HG03521 (cell line): ENCODE measurements around the gene NR2E3.
"Not testable (repeated sequence)": the region's sequence is repeated elsewhere in the genome, so short reads cannot be mapped to it uniquely, and the experiment has no call there.

Source experiments
- ATAC-seq: cut with Tn5 transposase; IDR thresholded peaks from one replicate; pipeline ENCODE4 v1.9.1; 2021; ENCODE audit warnings: mild to moderate bottlenecking, moderate library complexity; ENCODE audit not compliant: unreplicated experiment

The NR2E3 gene

DNA sequence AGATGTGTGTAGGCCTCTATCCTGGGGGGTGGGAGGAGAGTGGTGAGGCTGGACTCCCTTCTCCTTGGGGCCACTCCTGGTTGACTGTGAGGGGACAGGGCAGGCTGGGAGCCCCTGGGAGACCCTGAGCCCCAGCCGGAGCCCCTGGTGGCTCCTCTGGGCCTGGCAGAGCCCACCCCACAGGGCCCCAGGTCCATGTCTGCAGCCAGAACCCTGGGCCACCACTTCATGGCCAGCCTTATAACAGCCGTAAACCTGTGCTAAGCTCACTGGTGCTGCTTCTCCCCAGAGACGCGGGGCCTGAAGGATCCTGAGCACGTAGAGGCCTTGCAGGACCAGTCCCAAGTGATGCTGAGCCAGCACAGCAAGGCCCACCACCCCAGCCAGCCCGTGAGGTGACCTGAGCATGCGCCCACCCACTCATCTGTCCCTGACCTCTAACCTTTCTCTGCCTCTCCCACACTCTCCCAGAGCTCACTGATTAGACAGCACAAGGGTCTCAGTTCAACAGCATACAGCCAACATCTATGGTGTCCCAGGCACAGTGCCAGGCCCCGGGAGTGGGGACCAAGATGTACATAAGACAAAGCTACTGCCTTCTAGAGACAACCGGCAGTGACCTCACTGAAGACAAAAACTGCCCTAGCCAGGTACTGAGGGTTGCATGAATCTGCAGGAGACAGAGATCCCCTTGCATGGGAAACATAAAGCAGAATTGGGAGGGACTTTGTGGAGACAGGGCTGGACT, 3.5 kb downstream of the NR2E3 start:
- no peak for ATAC-seq

DNA sequence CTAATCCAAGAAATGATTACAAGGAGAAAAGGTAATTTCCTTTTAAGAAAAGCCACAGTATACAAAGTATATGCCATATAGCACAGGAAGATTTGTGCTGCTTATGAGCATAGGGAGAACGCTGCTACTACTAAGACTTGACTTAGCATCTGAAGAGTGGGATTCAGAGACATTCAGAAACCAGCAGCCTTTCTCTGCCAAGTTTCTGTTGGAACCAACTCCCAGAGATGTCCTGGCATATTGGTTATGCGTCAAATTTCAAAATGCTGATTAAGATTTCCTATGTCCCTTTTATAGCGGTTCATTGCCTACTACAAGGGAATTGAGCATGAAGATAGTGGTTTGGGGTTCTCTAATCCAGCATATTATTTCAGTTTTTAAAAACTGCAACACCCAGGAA, 4.9 kb downstream of the NR2E3 start:
- no peak for ATAC-seq

DNA sequence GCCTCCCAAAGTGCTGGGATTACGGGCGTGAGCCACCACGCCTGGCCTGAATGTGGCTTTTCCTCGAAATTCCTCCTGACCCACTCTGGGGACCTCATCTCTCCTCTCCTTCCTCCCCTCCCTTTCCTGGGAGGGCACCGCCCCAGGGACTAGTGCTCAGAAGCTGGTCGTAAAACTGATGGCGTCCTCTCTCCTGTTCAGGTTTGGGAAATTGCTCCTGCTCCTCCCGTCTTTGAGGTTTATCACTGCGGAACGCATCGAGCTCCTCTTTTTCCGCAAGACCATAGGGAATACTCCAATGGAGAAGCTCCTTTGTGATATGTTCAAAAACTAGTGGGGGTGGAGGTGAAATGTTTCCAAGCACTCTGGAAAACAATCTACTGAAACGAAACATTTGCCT, 7.0 kb downstream of the NR2E3 start:
- no peak for ATAC-seq

DNA sequence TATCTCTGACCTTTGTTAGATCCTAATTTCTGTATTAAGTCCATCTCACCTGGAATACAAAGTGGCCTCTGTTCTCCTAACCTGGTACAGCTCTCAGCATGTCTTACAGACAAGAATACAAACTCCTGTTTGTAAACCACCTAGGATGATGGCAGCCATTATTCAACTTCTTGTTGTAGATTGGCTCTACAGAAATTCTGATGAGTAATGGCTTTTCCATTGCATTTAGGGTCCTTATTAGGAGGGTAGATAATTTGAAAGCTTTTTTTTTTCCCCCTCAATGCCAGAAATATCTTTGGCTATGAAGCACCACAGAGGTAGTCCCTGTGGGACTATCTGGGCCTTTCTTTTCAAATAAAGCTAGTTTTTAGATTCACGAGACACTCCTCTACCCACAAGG, 9.8 kb downstream of the NR2E3 start:
- no peak for ATAC-seq

DNA sequence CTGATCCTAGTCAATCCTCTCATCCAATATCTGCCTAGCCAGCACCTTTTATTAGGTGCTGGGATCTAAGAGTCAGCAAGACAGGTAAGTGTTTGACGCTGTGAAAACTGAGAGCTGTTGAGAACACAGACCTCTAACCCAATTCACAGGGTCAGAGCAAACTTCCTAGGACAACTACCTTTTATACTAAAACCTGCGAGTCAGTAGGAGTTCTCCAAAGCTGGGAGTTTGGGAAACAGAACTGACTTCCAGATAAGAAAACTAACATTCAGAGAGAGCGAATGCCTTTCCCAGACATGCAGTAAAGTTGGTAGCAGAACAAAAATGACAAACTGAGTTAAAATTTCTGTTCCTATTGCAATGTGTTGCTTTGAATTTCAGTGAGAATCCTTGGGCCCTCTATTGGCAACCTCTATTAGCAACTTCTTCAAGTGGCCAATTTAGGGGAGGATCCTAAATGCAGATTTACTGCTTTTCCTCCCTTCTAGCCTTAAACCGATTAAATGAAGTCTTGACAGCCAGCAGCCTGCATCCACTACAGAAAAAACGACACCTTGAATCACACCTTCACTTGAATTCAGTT, 11.3 kb downstream of the NR2E3 start:
- no peak for ATAC-seq

DNA sequence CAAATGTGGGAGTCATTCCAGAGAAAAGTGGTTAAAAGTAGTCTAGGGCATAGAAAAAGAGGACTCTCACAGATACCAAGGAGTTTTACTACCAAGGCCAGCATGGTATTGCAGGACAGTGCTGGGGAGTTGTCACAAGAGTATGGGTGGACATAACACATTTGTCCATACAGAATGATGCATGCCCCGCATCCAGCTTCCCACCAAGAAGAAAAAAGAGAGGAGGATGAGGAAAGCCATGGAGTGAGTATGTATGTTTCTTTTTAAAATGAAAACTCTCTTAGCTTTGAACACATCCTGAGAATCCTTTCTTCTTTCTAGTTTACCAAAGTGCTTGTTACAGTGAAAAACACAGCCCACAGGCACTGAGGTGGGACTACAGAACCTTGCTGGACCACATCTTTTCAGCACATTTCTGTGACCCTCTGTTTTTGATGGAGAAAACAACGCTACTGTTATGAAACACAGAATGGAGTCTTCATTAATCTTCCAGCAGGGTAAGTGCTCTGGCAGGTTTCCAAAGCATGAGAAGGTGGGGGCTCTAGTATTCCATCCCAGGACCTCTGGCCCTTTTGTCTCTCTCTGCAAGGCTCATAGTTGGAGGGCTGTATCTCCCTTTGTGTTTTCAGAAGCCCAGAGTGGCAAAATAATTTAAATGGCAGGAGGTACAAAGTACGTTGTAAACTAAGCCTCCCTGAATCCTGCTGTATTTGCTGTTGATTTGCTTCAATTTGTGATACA, 12.7 kb downstream of the NR2E3 start:
- no peak for ATAC-seq

DNA sequence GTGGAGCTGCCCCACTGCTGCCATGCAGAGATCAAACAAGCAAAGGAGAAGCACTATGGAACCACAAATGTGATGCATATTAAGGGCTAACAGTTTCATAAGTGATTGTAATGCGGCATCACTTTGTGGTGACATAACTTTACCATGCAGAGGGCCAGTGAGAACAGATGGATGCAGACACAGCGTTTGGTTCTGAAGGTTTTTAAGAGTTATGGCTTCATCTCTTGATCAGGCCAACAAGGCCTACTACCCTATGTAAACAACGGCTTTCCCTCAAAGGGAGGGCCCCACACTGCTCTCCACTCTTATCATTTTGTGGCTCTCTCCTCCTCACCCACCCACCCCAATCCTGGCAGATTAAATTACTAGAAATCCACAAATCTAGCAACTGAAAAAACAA, 13.4 kb downstream of the NR2E3 start:
- ATAC-seq: no peak

DNA sequence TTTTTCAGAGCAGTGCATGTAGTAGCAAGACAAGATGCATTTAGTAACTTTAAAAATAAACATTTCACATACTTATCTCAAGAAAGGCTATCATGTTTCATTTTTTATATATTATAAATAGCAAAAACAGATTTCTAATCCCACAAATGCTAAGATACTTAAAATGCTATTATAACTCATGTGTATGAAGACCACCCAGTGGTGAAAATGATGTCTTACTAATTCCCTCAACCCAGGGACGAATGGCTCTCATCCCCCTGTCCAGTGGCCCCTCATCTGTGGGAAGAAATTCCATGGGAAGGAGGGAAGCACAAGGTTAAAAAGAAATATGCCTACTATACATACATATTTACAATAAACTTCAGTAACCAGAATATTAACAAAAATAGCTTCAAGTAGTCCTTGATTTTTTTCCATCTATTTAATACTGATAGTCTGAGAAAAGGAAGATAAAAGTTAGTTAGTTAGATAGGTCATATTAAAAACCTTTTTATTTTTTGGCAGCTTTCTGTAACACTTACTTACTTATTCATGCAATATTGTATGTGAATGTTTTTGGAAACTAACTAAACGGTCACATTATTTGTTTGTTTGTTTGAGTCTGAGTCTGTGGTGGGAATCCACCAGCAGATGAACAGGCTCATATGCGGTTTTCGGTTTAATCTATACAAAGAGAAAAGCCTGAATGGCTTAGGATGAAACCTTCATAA, 14.8 kb downstream of the NR2E3 start:
- ATAC-seq: no peak

DNA sequence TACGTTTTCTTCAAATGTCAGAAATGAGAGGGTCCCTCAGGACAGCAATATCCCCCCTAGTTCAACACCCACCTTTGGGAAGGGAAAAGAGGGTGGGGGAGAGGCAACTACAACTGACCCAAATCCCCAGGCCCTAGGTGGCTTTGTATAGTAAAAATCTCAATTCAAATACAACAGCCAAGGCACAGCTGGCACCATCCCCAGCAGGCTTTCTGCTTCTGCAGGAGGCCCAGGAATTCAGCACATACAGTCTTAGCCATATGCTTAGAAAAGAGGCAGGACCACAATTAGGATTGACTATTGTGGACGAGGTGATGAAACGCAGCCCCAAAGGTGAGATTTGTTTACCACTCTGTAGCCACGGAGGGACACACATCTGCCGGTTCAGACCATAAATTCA, 15.8 kb downstream of the NR2E3 start:
- ATAC-seq: no peak

DNA sequence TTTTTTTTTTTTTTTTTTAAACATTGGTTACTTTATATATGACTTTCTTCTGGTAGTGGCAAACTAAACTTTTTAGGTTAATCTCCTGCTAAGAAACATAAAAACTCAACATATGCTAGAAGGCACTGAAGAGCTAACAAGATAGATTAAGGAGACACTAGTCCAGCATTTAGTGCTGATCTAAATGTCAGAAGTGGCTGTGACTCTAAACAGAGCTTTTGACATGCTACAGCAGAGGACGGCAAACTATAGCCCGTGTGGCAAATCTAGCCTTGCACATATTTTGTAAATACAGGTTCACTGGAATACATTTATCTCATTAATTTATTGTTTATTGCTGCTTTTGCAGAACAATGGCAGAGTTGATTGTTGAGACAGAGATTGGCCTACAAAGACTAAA, 20.6 kb downstream of the NR2E3 start:
- no peak for ATAC-seq

DNA sequence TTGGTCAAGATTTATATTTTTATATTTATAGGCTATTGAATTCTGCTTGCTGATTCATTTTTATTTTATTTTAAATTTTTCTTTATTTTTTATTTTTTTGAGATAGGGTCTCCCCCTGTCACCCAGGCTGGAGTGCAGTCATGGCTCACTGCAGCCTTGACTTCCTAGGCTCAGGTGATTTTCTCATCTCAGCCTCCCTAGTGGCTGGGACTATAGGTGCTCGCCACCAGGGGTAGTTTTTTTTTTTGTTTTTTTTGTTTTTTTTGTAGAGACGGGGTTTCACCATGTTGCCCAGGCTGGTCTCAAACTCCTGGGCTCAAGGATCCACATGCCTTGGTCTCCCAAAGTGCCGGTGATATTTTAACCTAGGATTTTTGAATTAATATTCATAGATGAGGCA, 31.2 kb downstream of the NR2E3 start:
- no peak for ATAC-seq

DNA sequence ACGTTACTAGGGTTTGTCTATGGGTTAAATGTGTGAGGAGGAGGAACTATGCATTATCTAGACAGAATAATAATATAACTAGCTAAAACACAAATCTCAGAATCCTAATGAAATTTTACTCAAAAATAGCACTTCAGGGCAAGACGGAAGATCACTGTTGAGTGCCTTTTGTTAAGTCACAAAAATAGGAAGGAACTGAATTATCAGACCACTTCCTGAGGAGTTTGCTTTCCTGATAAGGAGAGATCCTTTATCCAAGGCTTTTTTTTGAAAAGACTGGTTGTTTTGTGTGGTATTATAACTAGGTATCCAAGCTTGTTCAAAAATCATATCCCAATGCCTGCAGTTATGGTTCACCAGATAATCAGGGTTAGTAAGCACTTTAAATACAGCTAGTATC, 34.6 kb downstream of the NR2E3 start:
- ATAC-seq: no peak

DNA sequence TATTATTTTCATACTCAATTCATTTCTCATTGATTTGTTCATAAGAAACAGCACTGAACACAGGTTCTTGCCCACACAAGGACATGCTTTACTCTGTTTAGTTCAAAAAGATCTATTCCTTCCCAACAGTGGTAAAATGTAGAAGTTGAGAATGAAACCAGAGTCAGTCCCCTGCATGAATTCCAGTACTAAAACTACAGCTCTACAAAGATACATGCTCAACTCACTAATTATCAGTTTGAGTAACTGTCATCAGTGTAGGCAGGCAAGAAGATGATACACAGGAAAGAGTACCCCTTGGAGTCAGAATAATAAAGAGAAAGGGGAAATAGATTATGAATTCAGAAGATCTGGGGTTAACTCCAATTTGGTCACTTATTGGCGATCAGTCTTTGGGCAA, 43.2 kb downstream of the NR2E3 start:
- ATAC-seq: no peak

DNA sequence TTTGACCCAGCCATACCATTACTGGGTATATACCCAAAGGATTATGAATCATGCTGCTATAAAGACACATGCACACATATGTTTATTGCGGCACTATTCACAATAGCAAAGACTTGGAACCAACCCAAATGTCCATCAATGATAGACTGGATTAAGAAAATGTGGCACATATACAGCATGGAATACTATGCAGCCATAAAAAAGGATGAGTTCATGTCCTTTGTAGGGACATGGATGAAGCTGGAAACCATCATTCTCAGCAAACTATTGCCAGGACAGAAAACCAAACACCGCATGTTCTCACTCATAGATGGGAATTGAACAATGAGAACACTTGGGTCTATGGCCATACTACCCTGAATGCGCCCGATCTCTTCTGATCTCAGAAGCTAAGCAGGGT, 47.9 kb downstream of the NR2E3 start:
- not testable (repeated sequence) for ATAC-seq
